ENCODE measurements around the gene MAPKAPK2. TPM values are rescaled to one million over a fixed set of nuclear protein-coding genes. Genes with fewer than 3 reads are reported as not detected.

MAPKAPK2 gene
- total RNA-seq, 1 donor from 2014 or later: 87.9 TPM

DNA sequence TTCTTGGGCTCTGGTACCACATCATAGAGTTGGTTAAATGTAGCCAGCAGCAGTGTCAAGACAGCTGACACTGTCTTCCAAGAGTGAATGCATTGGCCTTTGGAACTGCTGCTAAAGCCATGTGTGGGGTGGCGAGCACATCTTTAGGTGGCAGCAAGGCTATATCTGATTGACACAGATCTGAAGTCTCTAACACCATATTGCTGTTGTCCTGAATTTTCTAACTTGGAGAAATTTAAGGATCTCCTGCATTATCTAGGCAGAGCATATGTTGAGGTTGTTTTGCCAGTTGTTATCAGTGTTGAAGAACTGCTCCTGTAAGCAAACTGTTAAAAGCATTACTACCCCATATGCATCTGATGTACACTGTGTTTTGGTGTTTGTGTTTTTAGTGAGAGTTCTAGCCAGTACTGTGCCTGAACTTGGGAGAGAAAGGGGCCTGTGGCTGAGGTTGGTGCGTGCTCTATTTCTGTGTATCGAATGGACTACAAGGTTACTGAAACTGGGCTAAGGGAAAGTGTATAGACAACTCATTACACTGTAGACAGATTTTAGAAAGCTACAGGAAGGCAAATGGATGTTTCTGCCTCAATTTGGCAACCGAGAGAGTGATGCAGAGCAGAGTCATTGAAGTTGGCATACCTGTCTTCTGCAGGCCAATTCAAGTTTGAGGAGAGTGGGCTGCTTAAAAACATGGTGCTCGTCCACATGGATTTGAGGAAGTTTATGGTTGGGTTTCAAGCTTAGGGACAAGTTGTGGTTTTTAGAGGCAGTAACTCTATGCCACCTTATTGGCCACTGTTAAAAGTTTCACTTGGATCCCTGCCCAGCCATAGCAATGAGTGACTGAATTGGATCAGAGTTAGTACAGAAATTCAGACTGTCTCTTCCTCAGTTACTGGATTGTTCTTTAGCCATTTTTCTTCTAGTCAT lies 32.5 kb upstream of the MAPKAPK2 start:
- Mint-ChIP-seq H3K27ac (ENCODE audit: unreplicated experiment) (no peak overlapping the region), H3K9me3 (ENCODE audit: low read depth) (no peaks in the 10 kb centered on the region)
- no peak for DNase-seq (ENCODE audit: low spot score)

GRCh38 chr1:206653715-206654459 lies 30.8 kb upstream of the MAPKAPK2 start:
- H3K4me3 Mint-ChIP-seq (ENCODE audit: unreplicated experiment): no peak overlapping the region
- peaks cover 15% of the 10 kb centered on the region for H3K27me3 Mint-ChIP-seq (ENCODE audit: low read depth)
- DNase-seq (ENCODE audit: low spot score): no peak
- no peaks in the 10 kb centered on the region for H3K9me3 Mint-ChIP-seq (ENCODE audit: low read depth)
- TF ChIP-seq, protein P1, sequence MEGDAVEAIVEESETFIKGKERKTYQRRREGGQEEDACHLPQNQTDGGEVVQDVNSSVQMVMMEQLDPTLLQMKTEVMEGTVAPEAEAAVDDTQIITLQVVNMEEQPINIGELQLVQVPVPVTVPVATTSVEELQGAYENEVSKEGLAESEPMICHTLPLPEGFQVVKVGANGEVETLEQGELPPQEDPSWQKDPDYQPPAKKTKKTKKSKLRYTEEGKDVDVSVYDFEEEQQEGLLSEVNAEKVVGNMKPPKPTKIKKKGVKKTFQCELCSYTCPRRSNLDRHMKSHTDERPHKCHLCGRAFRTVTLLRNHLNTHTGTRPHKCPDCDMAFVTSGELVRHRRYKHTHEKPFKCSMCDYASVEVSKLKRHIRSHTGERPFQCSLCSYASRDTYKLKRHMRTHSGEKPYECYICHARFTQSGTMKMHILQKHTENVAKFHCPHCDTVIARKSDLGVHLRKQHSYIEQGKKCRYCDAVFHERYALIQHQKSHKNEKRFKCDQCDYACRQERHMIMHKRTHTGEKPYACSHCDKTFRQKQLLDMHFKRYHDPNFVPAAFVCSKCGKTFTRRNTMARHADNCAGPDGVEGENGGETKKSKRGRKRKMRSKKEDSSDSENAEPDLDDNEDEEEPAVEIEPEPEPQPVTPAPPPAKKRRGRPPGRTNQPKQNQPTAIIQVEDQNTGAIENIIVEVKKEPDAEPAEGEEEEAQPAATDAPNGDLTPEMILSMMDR (IDR thresholded peaks at IDR 0.05): no peak
- H3K4me1 Mint-ChIP-seq (ENCODE audit: low read depth): peaks cover 28% of the 10 kb centered on the region
- peaks cover 2% of the 10 kb centered on the region for H3K36me3 Mint-ChIP-seq (ENCODE audit: low read depth)
- no peak overlapping the region for H3K27ac Mint-ChIP-seq (ENCODE audit: unreplicated experiment)

More for the DNA sequence above, 32.5 kb upstream of the MAPKAPK2 start:
- Mint-ChIP-seq H3K36me3 (ENCODE audit: low read depth) (peaks cover 11% of the 10 kb centered on the region), H3K4me1 (ENCODE audit: low read depth) (peaks cover 28% of the 10 kb centered on the region), H3K27me3 (ENCODE audit: low read depth) (peaks cover 3% of the 10 kb centered on the region), H3K4me3 (ENCODE audit: unreplicated experiment) (no peak overlapping the region)
- TF ChIP-seq, protein P1 (IDR thresholded peaks at IDR 0.05): no peak

GRCh38 chr1:206654828-206655227 lies 29.9 kb upstream of the MAPKAPK2 start:
- Mint-ChIP-seq H3K9me3 (ENCODE audit: low read depth) (no peaks in the 10 kb centered on the region), H3K4me3 (ENCODE audit: unreplicated experiment) (no peak overlapping the region), H3K27me3 (ENCODE audit: low read depth) (peaks cover 15% of the 10 kb centered on the region), H3K36me3 (ENCODE audit: low read depth) (no peaks in the 10 kb centered on the region), H3K4me1 (ENCODE audit: low read depth) (peaks cover 28% of the 10 kb centered on the region), H3K27ac (ENCODE audit: unreplicated experiment) (no peak overlapping the region)
- TF ChIP-seq, protein P1 (IDR thresholded peaks at IDR 0.05): no peak
- no peak for DNase-seq (ENCODE audit: low spot score)

DNA sequence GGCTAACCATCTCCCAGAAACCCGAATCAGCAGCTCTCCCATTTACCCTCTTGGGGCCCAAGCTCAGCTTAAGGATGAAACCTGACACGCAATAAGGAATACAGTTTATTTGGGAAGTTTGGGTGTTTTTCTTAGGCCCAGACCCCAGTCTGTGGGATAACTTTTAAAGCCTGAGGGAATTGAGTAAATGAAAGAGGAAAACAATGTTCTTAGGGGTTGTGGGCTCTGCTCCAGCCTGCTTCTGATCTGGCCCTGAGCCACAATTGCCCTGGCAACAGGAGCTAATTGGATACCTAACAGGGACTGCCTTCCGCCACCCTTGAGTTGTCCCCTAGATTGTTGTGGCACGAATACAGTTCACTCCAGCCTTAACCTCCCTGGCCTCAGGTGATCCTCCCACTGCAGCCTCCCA lies 29.2 kb upstream of the MAPKAPK2 start:
- Mint-ChIP-seq H3K27ac (ENCODE audit: unreplicated experiment) (no peak overlapping the region), H3K9me3 (ENCODE audit: low read depth) (no peaks in the 10 kb centered on the region), H3K4me3 (ENCODE audit: unreplicated experiment) (no peak overlapping the region), H3K36me3 (ENCODE audit: low read depth) (no peaks in the 10 kb centered on the region), H3K27me3 (ENCODE audit: low read depth) (peaks cover 15% of the 10 kb centered on the region), H3K4me1 (ENCODE audit: low read depth) (peaks cover 28% of the 10 kb centered on the region)
- DNase-seq (ENCODE audit: low spot score): no peak
- TF ChIP-seq, protein P1 (IDR thresholded peaks at IDR 0.05): no peak

DNA sequence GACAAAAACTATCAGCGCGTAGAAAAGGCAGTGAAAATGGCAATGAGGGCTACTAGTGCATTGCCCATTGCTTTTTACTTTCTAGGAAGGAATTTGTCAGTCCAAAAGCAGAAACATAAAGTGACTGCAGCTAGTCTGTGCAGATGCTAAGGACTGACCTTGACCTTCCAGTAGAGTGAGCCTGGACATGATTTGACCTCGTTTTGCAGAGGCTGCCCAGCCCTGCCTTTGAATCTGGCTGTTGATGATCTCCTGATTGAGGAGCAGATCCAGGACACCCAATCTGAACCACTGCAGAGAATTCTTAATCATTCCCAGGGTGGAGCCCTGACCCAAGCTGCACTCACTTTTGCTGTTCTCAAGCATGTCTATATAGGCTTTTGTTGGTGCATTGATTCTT lies 27.8 kb upstream of the MAPKAPK2 start:
- H3K27me3 Mint-ChIP-seq (ENCODE audit: low read depth): peaks cover 20% of the 10 kb centered on the region
- no peaks in the 10 kb centered on the region for H3K9me3 Mint-ChIP-seq (ENCODE audit: low read depth)
- no peak for DNase-seq (ENCODE audit: low spot score)
- no peak overlapping the region for H3K4me3 Mint-ChIP-seq (ENCODE audit: unreplicated experiment)
- TF ChIP-seq, protein P1 (IDR thresholded peaks at IDR 0.05): no peak
- peaks cover 28% of the 10 kb centered on the region for H3K4me1 Mint-ChIP-seq (ENCODE audit: low read depth)
- no peak overlapping the region for H3K27ac Mint-ChIP-seq (ENCODE audit: unreplicated experiment)
- H3K36me3 Mint-ChIP-seq (ENCODE audit: low read depth): no peaks in the 10 kb centered on the region

Measured in chondrocyte (in vitro differentiated cells).